ENCODE results near the gene MEIS2. TPM values are rescaled to one million over a fixed set of nuclear protein-coding genes. Genes with fewer than 3 reads are reported as not detected.

Gene MEIS2
- total RNA-seq, 1 experiment from 2014 or later, result 17.5 TPM

GRCh38 chr15:36860792-36861191 is 239.6 kb downstream of the MEIS2 start:
- TF ChIP-seq EZH2phosphoT487 (IDR thresholded peaks at IDR 0.05; ENCODE audit: borderline replicate concordance, low read length) (no peak), EZH2 (IDR thresholded peaks at IDR 0.05; ENCODE audit: low read length, unreplicated experiment) (no peak), CTCF (conservative IDR thresholded peaks at IDR 0.05; ENCODE audit: low read depth, low read length) (no peak)
- no peaks in the 10 kb centered on the region for H3F3A ChIP-seq (ENCODE audit: low read length, unreplicated experiment)
- no peak overlapping the region for H3K9ac ChIP-seq (ENCODE audit: low read length)
- ATAC-seq (no peak), DNase-seq (no peak)
- no peaks in the 10 kb centered on the region for H3K36me3 ChIP-seq (ENCODE audit: low read depth, low read length)
- no peaks in the 10 kb centered on the region for H3K9me3 ChIP-seq (ENCODE audit: low read length)
- H4K20me1 ChIP-seq (ENCODE audit: low read length), result no peaks in the 10 kb centered on the region
- H3K4me1 ChIP-seq (ENCODE audit: insufficient read depth, low read length), result no peaks in the 10 kb centered on the region
- no peaks in the 10 kb centered on the region for H3K79me2 ChIP-seq (ENCODE audit: low read length)
- CTCF ChIA-PET, result no interaction called here
- H3K27me3 ChIP-seq (ENCODE audit: low read length), result no peaks in the 10 kb centered on the region
- BruUV-seq (replicated peaks), result no TSS peak
- H2AFZ ChIP-seq (ENCODE audit: low read length), result no peak overlapping the region
- no peak overlapping the region for H3K4me3 ChIP-seq (ENCODE audit: low read length)
- H3K9me2 ChIP-seq (replicated peaks; ENCODE audit: low read length), result no peaks in the 10 kb centered on the region
- H3K27ac ChIP-seq (ENCODE audit: low read length), result no peak overlapping the region
- H3K4me2 ChIP-seq (ENCODE audit: low read length), result no peak overlapping the region
- POLR2A ChIA-PET (ENCODE audit: unreplicated experiment), result no interaction called here
- intact Hi-C loops (cut with micrococcal nuclease), result no loop called here

- H3K9me2 ChIP-seq (replicated peaks; ENCODE audit: low read length), result no peaks in the 10 kb centered on the region
- H3K4me3 ChIP-seq (ENCODE audit: low read length), result no peak overlapping the region
- ATAC-seq (no peak), DNase-seq (no peak)
- ChIA-PET POLR2A (ENCODE audit: unreplicated experiment) (no interaction called here), CTCF (no interaction called here)
- no peaks in the 10 kb centered on the region for H3K79me2 ChIP-seq (ENCODE audit: low read length)
- BruUV-seq (replicated peaks), result no TSS peak
- no peak overlapping the region for H3K4me2 ChIP-seq (ENCODE audit: low read length)
- no peaks in the 10 kb centered on the region for H3K4me1 ChIP-seq (ENCODE audit: insufficient read depth, low read length)
- H3F3A ChIP-seq (ENCODE audit: low read length, unreplicated experiment), result no peaks in the 10 kb centered on the region
- H4K20me1 ChIP-seq (ENCODE audit: low read length), result no peaks in the 10 kb centered on the region
- H3K9ac ChIP-seq (ENCODE audit: low read length), result no peak overlapping the region
- H2AFZ ChIP-seq (ENCODE audit: low read length), result no peak overlapping the region
- intact Hi-C loops (cut with micrococcal nuclease), result no loop called here
- H3K27ac ChIP-seq (ENCODE audit: low read length), result no peak overlapping the region
- TF ChIP-seq EZH2 (IDR thresholded peaks at IDR 0.05; ENCODE audit: low read length, unreplicated experiment), result no peak
- TF ChIP-seq EZH2phosphoT487 (IDR thresholded peaks at IDR 0.05; ENCODE audit: borderline replicate concordance, low read length), result no peak
- TF ChIP-seq CTCF (conservative IDR thresholded peaks at IDR 0.05; ENCODE audit: low read depth, low read length), result no peak
- no peaks in the 10 kb centered on the region for H3K9me3 ChIP-seq (ENCODE audit: low read length)
- no peaks in the 10 kb centered on the region for H3K27me3 ChIP-seq (ENCODE audit: low read length)
- H3K36me3 ChIP-seq (ENCODE audit: low read depth, low read length), result no peaks in the 10 kb centered on the region
These were observed 241.9 kb downstream of the MEIS2 start for GRCh38 chr15:36858423-36858822.

- no peaks in the 10 kb centered on the region for H4K20me1 ChIP-seq (ENCODE audit: low read length)
- H3K9me2 ChIP-seq (replicated peaks; ENCODE audit: low read length), result no peaks in the 10 kb centered on the region
- ChIA-PET CTCF (no interaction called here), POLR2A (ENCODE audit: unreplicated experiment) (no interaction called here)
- BruUV-seq (replicated peaks), result no TSS peak
- DNase-seq, result no peak
- H3K4me1 ChIP-seq (ENCODE audit: insufficient read depth, low read length), result no peaks in the 10 kb centered on the region
- H3K27me3 ChIP-seq (ENCODE audit: low read length), result no peaks in the 10 kb centered on the region
- intact Hi-C loops (cut with micrococcal nuclease), result no loop called here
- no peak for ATAC-seq
- H3K9me3 ChIP-seq (ENCODE audit: low read length), result no peaks in the 10 kb centered on the region
- no peak overlapping the region for H3K4me3 ChIP-seq (ENCODE audit: low read length)
- H3K9ac ChIP-seq (ENCODE audit: low read length), result no peak overlapping the region
- H3K27ac ChIP-seq (ENCODE audit: low read length), result no peak overlapping the region
- no peaks in the 10 kb centered on the region for H3K79me2 ChIP-seq (ENCODE audit: low read length)
- no peaks in the 10 kb centered on the region for H3F3A ChIP-seq (ENCODE audit: low read length, unreplicated experiment)
- TF ChIP-seq CTCF (conservative IDR thresholded peaks at IDR 0.05; ENCODE audit: low read depth, low read length) (no peak), EZH2phosphoT487 (IDR thresholded peaks at IDR 0.05; ENCODE audit: borderline replicate concordance, low read length) (no peak), EZH2 (IDR thresholded peaks at IDR 0.05; ENCODE audit: low read length, unreplicated experiment) (no peak)
- no peak overlapping the region for H3K4me2 ChIP-seq (ENCODE audit: low read length)
- H3K36me3 ChIP-seq (ENCODE audit: low read depth, low read length), result no peaks in the 10 kb centered on the region
- no peak overlapping the region for H2AFZ ChIP-seq (ENCODE audit: low read length)
These were observed 243.9 kb downstream of the MEIS2 start for GRCh38 chr15:36856339-36856973.
